HepG2 (cell line): Measurements from ENCODE around the gene ITPR1. TPM values are rescaled to one million over a fixed set of nuclear protein-coding genes. Genes with fewer than 3 reads are reported as not detected.

Source experiments
- DNMT1 ChIP-seq: sonication (generic); formaldehyde crosslinking; IDR thresholded peaks from 2 replicates; pipeline ENCODE4 v1.5.1; 2020; ENCODE audit warnings: mild to moderate bottlenecking, missing genetic modification reagents
- ELF4 ChIP-seq: sonication (generic); formaldehyde crosslinking; IDR thresholded peaks from 2 replicates; pipeline ENCODE4 v1.5.0; 2020; ENCODE audit warnings: missing genetic modification reagents, mild to moderate bottlenecking, moderate library complexity, borderline replicate concordance
- EP300 ChIP-seq, 3 experiments: sonication (generic) in 1 of 3; formaldehyde crosslinking in 1 of 3; IDR thresholded peaks; 2 replicates each; pipeline versions ENCODE4 v1.5.1 to v1.6.1; 2011 to 2020; ENCODE audit warnings: low read depth in 2 of 3, low read length in 2 of 3, borderline replicate concordance in 1 of 3, improper control_type of control experiment in 1 of 3, mild to moderate bottlenecking in 1 of 3, missing genetic modification reagents in 1 of 3, moderate library complexity in 1 of 3
- IKZF1 ChIP-seq: fragments of 450-650 bp; IDR thresholded peaks from 2 replicates; pipeline ENCODE4 v1.7.1; 2016
- JDP2 ChIP-seq: sonication (generic); formaldehyde crosslinking; IDR thresholded peaks from 2 replicates; pipeline ENCODE4 v1.8.1; 2022; ENCODE audit warnings: missing genetic modification reagents, borderline replicate concordance
- JUND ChIP-seq: sonication (generic); formaldehyde crosslinking; IDR thresholded peaks from 2 replicates; pipeline ENCODE4 v1.8.0; 2022; ENCODE audit warnings: mild to moderate bottlenecking, missing genetic modification reagents
- KDM5A ChIP-seq: fragments of 200-600 bp; sonication (generic); IDR thresholded peaks from 2 replicates; pipeline ENCODE4 v1.7.0; 2018; ENCODE audit warnings: antibody characterized with exemption, mild to moderate bottlenecking, low read length, borderline replicate concordance
- KLF15 ChIP-seq: sonication (generic); formaldehyde crosslinking; IDR thresholded peaks from 2 replicates; pipeline ENCODE4 v1.8.1; 2023; ENCODE audit warnings: borderline replicate concordance, mild to moderate bottlenecking, inconsistent platforms, missing genetic modification reagents, mixed read lengths
- NFE2L1 ChIP-seq: sonication (generic); formaldehyde crosslinking; IDR thresholded peaks from 2 replicates; pipeline ENCODE4 v1.4.0; 2020; ENCODE audit warnings: missing genetic modification reagents, mild to moderate bottlenecking, borderline replicate concordance
- PHF20 ChIP-seq: sonication (generic); formaldehyde crosslinking; IDR thresholded peaks from 2 replicates; pipeline ENCODE4 v1.5.0; 2020; ENCODE audit warnings: mild to moderate bottlenecking, missing genetic modification reagents
- RAD21 ChIP-seq: fragments of 450-650 bp; formaldehyde crosslinking; IDR thresholded peaks from 2 replicates; pipeline ENCODE4 v1.5.0; 2020; ENCODE audit warnings: mild to moderate bottlenecking
- SP5 ChIP-seq: IDR thresholded peaks from 2 replicates; pipeline ENCODE4 v1.6.1; 2016; ENCODE audit warnings: low read depth, borderline replicate concordance
- ZBTB7A ChIP-seq: sonication (generic); formaldehyde crosslinking; IDR thresholded peaks from 2 replicates; pipeline ENCODE4 v1.8.0; 2022; ENCODE audit warnings: mild to moderate bottlenecking, missing genetic modification reagents
- ZNF136 ChIP-seq: sonication (generic); formaldehyde crosslinking; IDR thresholded peaks from 2 replicates; pipeline ENCODE4 v1.8.1; 2022; ENCODE audit warnings: low read depth, mild to moderate bottlenecking, moderate library complexity, missing genetic modification reagents
- ZNF230 ChIP-seq: sonication (generic); formaldehyde crosslinking; IDR thresholded peaks from 2 replicates; pipeline ENCODE4 v1.4.0; 2020; ENCODE audit warnings: mild to moderate bottlenecking, missing genetic modification reagents
- ZNF577 ChIP-seq: sonication (generic); formaldehyde crosslinking; IDR thresholded peaks from 2 replicates; pipeline ENCODE4 v1.4.0; 2020; ENCODE audit warnings: mild to moderate bottlenecking, low read depth, missing genetic modification reagents, borderline replicate concordance
- ZNF768 ChIP-seq: sonication (generic); formaldehyde crosslinking; IDR thresholded peaks from 2 replicates; pipeline ENCODE4 v1.4.0; 2020; ENCODE audit warnings: missing genetic modification reagents
- polyA plus RNA-seq, 8 experiments: library from polyadenylated mRNA; depleted of rRNA in 3 of 8; stranded (reverse) in 7 of 8; unstranded in 1 of 8; fragments of >200 nt; fragmentation: Illumina TruSeq in 4 of 8; extraction: Trizol in 4 of 8; gene quantifications; 2 replicates each; pipeline versions ENCODE4 v1.2.1 to v1.2.3, GENCODE V29; 2011 to 2016; ENCODE audit warnings: low read depth in 4 of 8, missing spikeins in 1 of 8, mixed read lengths in 1 of 8; ENCODE audit not compliant: insufficient read depth in 1 of 8
- total RNA-seq, 5 experiments: library from RNA; depleted of rRNA; stranded (reverse); fragments of >200 nt; fragmentation: Illumina TruSeq; extraction: Trizol; gene quantifications; 2 replicates each; pipeline ENCODE4 v1.2.3, GENCODE V29; 2016; ENCODE audit warnings: low read depth in 1 of 5
- TF ChIP-seq, protein P1 (sequence below): sonication (generic); formaldehyde crosslinking; IDR thresholded peaks from 2 replicates; pipeline ENCODE4 v1.5.0; 2020; ENCODE audit warnings: missing genetic modification reagents
- TF ChIP-seq, protein P2 (sequence below): sonication (generic); formaldehyde crosslinking; IDR thresholded peaks from 2 replicates; pipeline ENCODE4 v1.5.1; 2020; ENCODE audit warnings: missing genetic modification reagents, mild to moderate bottlenecking, borderline replicate concordance
- TF ChIP-seq, protein P3 (sequence below): IDR thresholded peaks from 2 replicates; pipeline ENCODE4 v1.4.0; 2020; ENCODE audit warnings: mild to moderate bottlenecking, missing genetic modification reagents

ITPR1 gene
- total and polyA plus RNA-seq, 2 of the 13 experiments (the other 11 are each of a cell fraction or from before 2014, with no cell fraction given), result 10.0 to 11.4 TPM

DNA sequence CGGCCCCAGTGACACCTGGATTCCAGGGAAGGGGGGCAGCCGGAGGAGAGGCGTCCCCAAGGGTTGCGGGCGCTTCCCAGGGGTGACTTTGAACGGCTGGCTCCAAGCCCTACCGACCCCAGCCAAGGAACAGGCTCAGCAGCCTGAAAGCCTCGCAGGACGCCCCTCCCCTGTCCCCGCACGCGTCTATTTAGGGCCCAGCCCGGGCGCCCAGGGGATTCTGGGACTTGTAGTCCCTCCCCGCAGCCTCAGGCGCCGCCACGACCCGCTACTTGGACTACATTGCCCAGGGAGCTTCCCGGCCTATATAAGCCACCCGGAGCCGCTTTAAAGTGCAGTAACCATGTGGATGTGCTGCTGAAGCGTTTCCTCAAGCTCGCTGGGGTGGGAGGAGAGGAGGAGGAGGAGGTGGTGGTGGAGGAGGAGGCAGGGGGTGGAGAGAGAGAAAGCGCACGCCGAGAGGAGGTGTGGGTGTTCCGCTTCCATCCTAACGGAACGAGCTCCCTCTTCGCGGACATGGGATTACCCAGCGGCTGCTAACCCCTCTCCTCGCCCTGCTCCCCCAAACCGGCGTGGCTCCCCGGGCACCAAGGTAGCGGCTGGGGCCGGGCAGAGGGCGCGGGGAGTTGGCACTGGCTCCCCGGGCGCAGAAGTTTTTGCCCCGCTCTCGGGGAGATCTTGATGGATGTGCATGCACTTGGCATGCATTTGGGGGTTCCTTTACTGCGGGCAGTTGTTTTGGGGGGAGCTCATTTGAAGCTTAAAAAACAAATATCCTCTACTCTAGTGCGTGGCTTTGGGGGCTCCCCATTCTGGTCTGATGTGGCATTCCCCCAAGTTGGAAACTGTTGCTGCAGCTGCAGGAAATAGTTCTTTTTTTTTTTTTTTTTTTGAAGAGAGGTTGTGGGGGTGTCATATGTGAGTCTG, at the start of gene ITPR1 (continued):
- TF ChIP-seq RAD21 (CRISPR knock-in tag), result peak; percentile 36; the same call in 1 of the 2 replicates
- 0 out of 2 replicates have a peak, but pooled peaks have one; percentile 47 for TF ChIP-seq PHF20 (CRISPR knock-in tag)
- no peak for TF ChIP-seq ZNF136
- TF ChIP-seq EP300 (IDR thresholded peaks at IDR 0.05; ENCODE audit: low read depth in 2 of 2, low read length in 2 of 2), result peak; percentile 8 to 40; a peak in 1 of 4 replicates
- 0 out of 2 replicates have a peak, but pooled peaks have one; percentile 9 for TF ChIP-seq EP300 (CRISPR knock-in tag; IDR thresholded peaks at IDR 0.05; ENCODE audit: borderline replicate concordance)
- TF ChIP-seq, protein P1, sequence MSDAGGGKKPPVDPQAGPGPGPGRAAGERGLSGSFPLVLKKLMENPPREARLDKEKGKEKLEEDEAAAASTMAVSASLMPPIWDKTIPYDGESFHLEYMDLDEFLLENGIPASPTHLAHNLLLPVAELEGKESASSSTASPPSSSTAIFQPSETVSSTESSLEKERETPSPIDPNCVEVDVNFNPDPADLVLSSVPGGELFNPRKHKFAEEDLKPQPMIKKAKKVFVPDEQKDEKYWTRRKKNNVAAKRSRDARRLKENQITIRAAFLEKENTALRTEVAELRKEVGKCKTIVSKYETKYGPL, result no peak
- TF ChIP-seq KLF15 (CRISPR knock-in tag), result no peak
- no peak for TF ChIP-seq ZNF577 (CRISPR knock-in tag)
- no peak for TF ChIP-seq NFE2L1 (CRISPR knock-in tag)
- TF ChIP-seq ELF4 (CRISPR knock-in tag), result no peak
- TF ChIP-seq JDP2 (CRISPR knock-in tag), result no peak
- TF ChIP-seq DNMT1 (CRISPR knock-in tag), result 0 out of 2 replicates have a peak, but pooled peaks have one; percentile 27
- no peak for TF ChIP-seq IKZF1
- TF ChIP-seq, protein P2, sequence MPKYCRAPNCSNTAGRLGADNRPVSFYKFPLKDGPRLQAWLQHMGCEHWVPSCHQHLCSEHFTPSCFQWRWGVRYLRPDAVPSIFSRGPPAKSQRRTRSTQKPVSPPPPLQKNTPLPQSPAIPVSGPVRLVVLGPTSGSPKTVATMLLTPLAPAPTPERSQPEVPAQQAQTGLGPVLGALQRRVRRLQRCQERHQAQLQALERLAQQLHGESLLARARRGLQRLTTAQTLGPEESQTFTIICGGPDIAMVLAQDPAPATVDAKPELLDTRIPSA (CRISPR knock-in tag), result no peak
- TF ChIP-seq KDM5A, result no peak
- TF ChIP-seq ZNF230 (CRISPR knock-in tag), result no peak; the same call in 1 of the 2 replicates
- TF ChIP-seq, protein P3, sequence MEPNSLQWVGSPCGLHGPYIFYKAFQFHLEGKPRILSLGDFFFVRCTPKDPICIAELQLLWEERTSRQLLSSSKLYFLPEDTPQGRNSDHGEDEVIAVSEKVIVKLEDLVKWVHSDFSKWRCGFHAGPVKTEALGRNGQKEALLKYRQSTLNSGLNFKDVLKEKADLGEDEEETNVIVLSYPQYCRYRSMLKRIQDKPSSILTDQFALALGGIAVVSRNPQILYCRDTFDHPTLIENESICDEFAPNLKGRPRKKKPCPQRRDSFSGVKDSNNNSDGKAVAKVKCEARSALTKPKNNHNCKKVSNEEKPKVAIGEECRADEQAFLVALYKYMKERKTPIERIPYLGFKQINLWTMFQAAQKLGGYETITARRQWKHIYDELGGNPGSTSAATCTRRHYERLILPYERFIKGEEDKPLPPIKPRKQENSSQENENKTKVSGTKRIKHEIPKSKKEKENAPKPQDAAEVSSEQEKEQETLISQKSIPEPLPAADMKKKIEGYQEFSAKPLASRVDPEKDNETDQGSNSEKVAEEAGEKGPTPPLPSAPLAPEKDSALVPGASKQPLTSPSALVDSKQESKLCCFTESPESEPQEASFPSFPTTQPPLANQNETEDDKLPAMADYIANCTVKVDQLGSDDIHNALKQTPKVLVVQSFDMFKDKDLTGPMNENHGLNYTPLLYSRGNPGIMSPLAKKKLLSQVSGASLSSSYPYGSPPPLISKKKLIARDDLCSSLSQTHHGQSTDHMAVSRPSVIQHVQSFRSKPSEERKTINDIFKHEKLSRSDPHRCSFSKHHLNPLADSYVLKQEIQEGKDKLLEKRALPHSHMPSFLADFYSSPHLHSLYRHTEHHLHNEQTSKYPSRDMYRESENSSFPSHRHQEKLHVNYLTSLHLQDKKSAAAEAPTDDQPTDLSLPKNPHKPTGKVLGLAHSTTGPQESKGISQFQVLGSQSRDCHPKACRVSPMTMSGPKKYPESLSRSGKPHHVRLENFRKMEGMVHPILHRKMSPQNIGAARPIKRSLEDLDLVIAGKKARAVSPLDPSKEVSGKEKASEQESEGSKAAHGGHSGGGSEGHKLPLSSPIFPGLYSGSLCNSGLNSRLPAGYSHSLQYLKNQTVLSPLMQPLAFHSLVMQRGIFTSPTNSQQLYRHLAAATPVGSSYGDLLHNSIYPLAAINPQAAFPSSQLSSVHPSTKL, result peak; percentile 40; the same call in 1 of the 2 replicates
- peak; percentile 33; the same call in 1 of the 2 replicates for TF ChIP-seq ZBTB7A (CRISPR knock-in tag)
- no peak for TF ChIP-seq ZNF768 (CRISPR knock-in tag)
- no peak; the same call in 1 of the 2 replicates for TF ChIP-seq JUND (CRISPR knock-in tag)
- no peak; the same call in 1 of the 2 replicates for TF ChIP-seq SP5
